ENCODE measurements around the gene LRRC46. TPM values are rescaled to one million over a fixed set of nuclear protein-coding genes. Genes with fewer than 3 reads are reported as not detected.

Gene LRRC46
- total RNA-seq, 1 experiment from 2014 or later = 0.31 TPM

GRCh38 chr17:47847341-47848197 is 16.1 kb downstream of the LRRC46 start:
- H3K79me2 ChIP-seq (ENCODE audit: insufficient read depth, low read length) = no peaks in the 10 kb centered on the region
- H2AK5ac ChIP-seq (ENCODE audit: insufficient read length, low read length) = no peak overlapping the region
- no peak overlapping the region for H3K14ac ChIP-seq (ENCODE audit: insufficient read depth, low read length)
- H3K4me1 ChIP-seq (ENCODE audit: insufficient read depth, low read length) = peaks cover 6% of the 10 kb centered on the region
- no peak overlapping the region for H4K5ac ChIP-seq (ENCODE audit: insufficient read length, low read depth, low read length)
- H3K79me1 ChIP-seq (ENCODE audit: insufficient read depth, low read depth, low read length, poor library complexity, severe bottlenecking) = no peaks in the 10 kb centered on the region
- H2BK120ac ChIP-seq (ENCODE audit: low read depth, low read length, poor library complexity, severe bottlenecking) = no peak overlapping the region
- WGBS (ENCODE audit: extremely low coverage, insufficient read length, low lambda C conversion rate) = no CpG with 5 or more reads among the region's 71 CpGs
- no peak overlapping the region for H2AFZ ChIP-seq (ENCODE audit: low read length)
- no peaks in the 10 kb centered on the region for H3K9me3 ChIP-seq (ENCODE audit: control insufficient read depth, low read depth, low read length)
- H4K91ac ChIP-seq (ENCODE audit: insufficient read length, low read depth, low read length) = no peak overlapping the region
- Mint-ChIP-seq H3K4me1 (peaks cover 39 to 60% of the 10 kb centered on the region in 2 experiments), H3K4me3 (peak overlapping the region; percentile 55 to 78), H3K27me3 (ENCODE audit: low read depth) (peaks cover 85% of the 10 kb centered on the region), H3K36me3 (ENCODE audit: insufficient read depth in 1 of 3, low read depth in 3 of 3) (peaks cover 0 to 2% (median 0%) of the 10 kb centered on the region in 3 experiments; a peak in 1 of 7 replicates), H3K27ac (no peak overlapping the region), H3K9me3 (no peaks in the 10 kb centered on the region; a peak in 2 of 5 replicates)
- TF ChIP-seq, protein P1, sequence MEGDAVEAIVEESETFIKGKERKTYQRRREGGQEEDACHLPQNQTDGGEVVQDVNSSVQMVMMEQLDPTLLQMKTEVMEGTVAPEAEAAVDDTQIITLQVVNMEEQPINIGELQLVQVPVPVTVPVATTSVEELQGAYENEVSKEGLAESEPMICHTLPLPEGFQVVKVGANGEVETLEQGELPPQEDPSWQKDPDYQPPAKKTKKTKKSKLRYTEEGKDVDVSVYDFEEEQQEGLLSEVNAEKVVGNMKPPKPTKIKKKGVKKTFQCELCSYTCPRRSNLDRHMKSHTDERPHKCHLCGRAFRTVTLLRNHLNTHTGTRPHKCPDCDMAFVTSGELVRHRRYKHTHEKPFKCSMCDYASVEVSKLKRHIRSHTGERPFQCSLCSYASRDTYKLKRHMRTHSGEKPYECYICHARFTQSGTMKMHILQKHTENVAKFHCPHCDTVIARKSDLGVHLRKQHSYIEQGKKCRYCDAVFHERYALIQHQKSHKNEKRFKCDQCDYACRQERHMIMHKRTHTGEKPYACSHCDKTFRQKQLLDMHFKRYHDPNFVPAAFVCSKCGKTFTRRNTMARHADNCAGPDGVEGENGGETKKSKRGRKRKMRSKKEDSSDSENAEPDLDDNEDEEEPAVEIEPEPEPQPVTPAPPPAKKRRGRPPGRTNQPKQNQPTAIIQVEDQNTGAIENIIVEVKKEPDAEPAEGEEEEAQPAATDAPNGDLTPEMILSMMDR (conservative IDR thresholded peaks at IDR 0.05) = peak; percentile 73
- peak; percentile 93 for DNase-seq
- H3K18ac ChIP-seq (ENCODE audit: insufficient read length, low read depth, low read length) = no peak overlapping the region
- peaks cover 27% of the 10 kb centered on the region for H3K23me2 ChIP-seq (ENCODE audit: insufficient read length, low read depth, low read length, poor library complexity, severe bottlenecking)
- no peak overlapping the region for H3K56ac ChIP-seq (ENCODE audit: insufficient read length, low read depth, low read length)
- no peak overlapping the region for H2BK20ac ChIP-seq (ENCODE audit: low read depth, low read length, poor library complexity, severe bottlenecking)
- no peak overlapping the region for H2BK12ac ChIP-seq (ENCODE audit: insufficient read length, low read depth, low read length)
- H3K27ac ChIP-seq (ENCODE audit: insufficient read length, low read depth, low read length) = no peak overlapping the region
- H2BK15ac ChIP-seq (ENCODE audit: low read depth, low read length) = no peak overlapping the region
- H3K4me2 ChIP-seq (ENCODE audit: insufficient read depth, insufficient read length, low read length) = peak overlapping the region; percentile 55
- H3K4ac ChIP-seq (ENCODE audit: low read depth, low read length) = no peak overlapping the region
- H3T11ph ChIP-seq (ENCODE audit: low read length) = no peak overlapping the region
- H4K8ac ChIP-seq (replicated peaks; ENCODE audit: insufficient read length, low read depth, low read length) = no peak overlapping the region
- no peak overlapping the region for H3K23ac ChIP-seq (ENCODE audit: insufficient read length, low read depth, low read length)
- no peak overlapping the region for H2BK5ac ChIP-seq (ENCODE audit: insufficient read length, low read length)
- H4K20me1 ChIP-seq (ENCODE audit: control insufficient read depth, insufficient read depth, insufficient read length) = no peaks in the 10 kb centered on the region
- H3K27me3 ChIP-seq (ENCODE audit: insufficient read depth, low read length) = peaks cover 49% of the 10 kb centered on the region
- H3K9ac ChIP-seq (ENCODE audit: extremely low read depth, insufficient read length, low read length) = no peak overlapping the region

Measured in H9 (cell line).